ENCODE measurements around the gene LRRC26. TPM values are rescaled to one million over a fixed set of nuclear protein-coding genes. Genes with fewer than 3 reads are reported as not detected.

LRRC26 gene
- total RNA-seq, 1 donor from 2014 or later, result not detected

- Mint-ChIP-seq H3K4me3 (peak overlapping the region; percentile 93), H3K9me3 (no peaks in the 10 kb centered on the region), H3K36me3 (peaks cover 6% of the 10 kb centered on the region), H3K4me1 (peaks cover 30% of the 10 kb centered on the region), H3K27me3 (ENCODE audit: low read depth) (no peaks in the 10 kb centered on the region), H3K27ac (peak overlapping the region; percentile 93)
- no peak for DNase-seq (ENCODE audit: low spot score in 2 of 2, unreplicated experiment in 2 of 2)
- TF ChIP-seq CTCF (IDR thresholded peaks at IDR 0.05; ENCODE audit: unreplicated experiment), result no peak
Observed at GRCh38 chr9:137188086-137188489, 18.2 kb upstream of the LRRC26 start.

- H3K4me1 Mint-ChIP-seq, result peaks cover 30% of the 10 kb centered on the region
- H3K27me3 Mint-ChIP-seq (ENCODE audit: low read depth), result no peaks in the 10 kb centered on the region
- no peaks in the 10 kb centered on the region for H3K9me3 Mint-ChIP-seq
- no peak for TF ChIP-seq CTCF (IDR thresholded peaks at IDR 0.05; ENCODE audit: unreplicated experiment)
- no peak for DNase-seq (ENCODE audit: low spot score in 2 of 2, unreplicated experiment in 2 of 2)
- H3K36me3 Mint-ChIP-seq, result peaks cover 6% of the 10 kb centered on the region
- H3K27ac Mint-ChIP-seq, result peak overlapping the region; percentile 93
- peak overlapping the region; percentile 93 for H3K4me3 Mint-ChIP-seq
Observed at GRCh38 chr9:137187386-137187785, 17.5 kb upstream of the LRRC26 start.

GRCh38 chr9:137186385-137186784 lies 16.5 kb upstream of the LRRC26 start:
- H3K4me1 Mint-ChIP-seq, result peaks cover 30% of the 10 kb centered on the region
- H3K4me3 Mint-ChIP-seq, result peak overlapping the region; percentile 93
- no peak overlapping the region for H3K27ac Mint-ChIP-seq
- H3K36me3 Mint-ChIP-seq, result peaks cover 10% of the 10 kb centered on the region
- TF ChIP-seq CTCF (IDR thresholded peaks at IDR 0.05; ENCODE audit: unreplicated experiment), result no peak
- H3K9me3 Mint-ChIP-seq, result no peaks in the 10 kb centered on the region
- DNase-seq (ENCODE audit: low spot score in 2 of 2, unreplicated experiment in 2 of 2), result no peak
- H3K27me3 Mint-ChIP-seq (ENCODE audit: low read depth), result no peaks in the 10 kb centered on the region

- Mint-ChIP-seq H3K4me3 (peak overlapping the region; percentile 93), H3K36me3 (peaks cover 10% of the 10 kb centered on the region), H3K27ac (no peak overlapping the region)
Observed at GRCh38 chr9:137185921-137186320, 16.1 kb upstream of the LRRC26 start.

GRCh38 chr9:137184881-137185660 lies 15.2 kb upstream of the LRRC26 start:
- DNase-seq (ENCODE audit: low spot score in 2 of 2, unreplicated experiment in 2 of 2), result no peak
- TF ChIP-seq CTCF (IDR thresholded peaks at IDR 0.05; ENCODE audit: unreplicated experiment), result no peak
- H3K4me3 Mint-ChIP-seq, result no peak overlapping the region
- H3K9me3 Mint-ChIP-seq, result no peaks in the 10 kb centered on the region
- H3K27me3 Mint-ChIP-seq (ENCODE audit: low read depth), result no peaks in the 10 kb centered on the region
- H3K36me3 Mint-ChIP-seq, result peaks cover 8% of the 10 kb centered on the region
- no peak overlapping the region for H3K27ac Mint-ChIP-seq
- H3K4me1 Mint-ChIP-seq, result peaks cover 24% of the 10 kb centered on the region

More at GRCh38 chr9:137185921-137186320, 16.1 kb upstream of the LRRC26 start:
- Mint-ChIP-seq H3K9me3 (no peaks in the 10 kb centered on the region), H3K27me3 (ENCODE audit: low read depth) (no peaks in the 10 kb centered on the region), H3K4me1 (peaks cover 29% of the 10 kb centered on the region)
- TF ChIP-seq CTCF (IDR thresholded peaks at IDR 0.05; ENCODE audit: unreplicated experiment), result no peak
- no peak for DNase-seq (ENCODE audit: low spot score in 2 of 2, unreplicated experiment in 2 of 2)
